HG03097 (cell line): Measurements from ENCODE around the gene ZNF446.
"Not testable (repeated sequence)": the region's sequence is repeated elsewhere in the genome, so short reads cannot be mapped to it uniquely, and the experiment has no call there.

ENCODE experiments used
- ATAC-seq: cut with Tn5 transposase; IDR thresholded peaks from one replicate; pipeline ENCODE4 v1.9.1; 2021; ENCODE audit not compliant: unreplicated experiment, low FRiP score

ZNF446 gene

GRCh38 chr19:58475714-58476497 lies at the start of gene ZNF446:
TSS of gene ZNF446 (plus strand) at chr19:58476352. CDS start at chr19:58477219, 867 bp downstream.
- ATAC-seq: peak; percentile 85

DNA sequence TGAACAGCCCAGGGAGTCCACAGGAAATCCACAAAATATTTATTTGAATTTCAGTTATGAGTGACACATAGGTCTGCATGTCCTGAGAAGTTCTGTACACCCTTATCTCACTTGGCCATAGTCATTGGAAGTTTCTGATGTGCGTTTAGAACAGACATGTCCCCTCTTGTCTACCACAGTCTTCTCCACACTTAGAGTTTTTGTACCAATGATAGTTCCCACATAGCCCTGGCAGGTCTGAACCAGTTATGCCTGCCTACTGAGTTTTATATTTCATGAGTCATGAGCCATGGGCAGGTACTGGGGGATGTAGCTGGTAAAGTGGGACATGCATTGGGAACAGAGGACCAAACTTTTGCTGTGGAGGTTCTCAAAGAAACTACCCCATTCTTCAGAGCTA lies 47.5 kb upstream of the ZNF446 start:
- ATAC-seq: no peak

GRCh38 chr19:58429745-58430144 lies 46.4 kb upstream of the ZNF446 start:
- ATAC-seq: no peak

DNA sequence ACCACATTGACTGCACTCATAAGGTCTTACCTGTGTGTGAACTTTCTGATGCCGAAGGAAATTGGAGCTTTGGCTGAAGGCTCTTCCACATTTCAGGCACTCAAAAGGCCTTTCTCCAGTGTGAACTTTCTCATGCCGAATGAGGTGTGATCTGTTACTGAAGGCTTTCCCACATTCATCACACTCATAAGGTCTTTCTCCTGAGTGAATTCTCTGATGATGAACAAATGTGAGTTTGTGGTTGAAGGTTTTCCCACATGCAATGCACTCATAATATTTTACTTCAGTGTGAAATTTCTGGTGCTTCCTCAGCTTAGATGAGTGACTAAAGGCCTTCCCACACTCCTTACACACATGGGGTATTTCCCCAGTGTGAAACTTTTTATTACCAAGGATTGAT lies 41.9 kb upstream of the ZNF446 start:
- ATAC-seq: no peak

DNA sequence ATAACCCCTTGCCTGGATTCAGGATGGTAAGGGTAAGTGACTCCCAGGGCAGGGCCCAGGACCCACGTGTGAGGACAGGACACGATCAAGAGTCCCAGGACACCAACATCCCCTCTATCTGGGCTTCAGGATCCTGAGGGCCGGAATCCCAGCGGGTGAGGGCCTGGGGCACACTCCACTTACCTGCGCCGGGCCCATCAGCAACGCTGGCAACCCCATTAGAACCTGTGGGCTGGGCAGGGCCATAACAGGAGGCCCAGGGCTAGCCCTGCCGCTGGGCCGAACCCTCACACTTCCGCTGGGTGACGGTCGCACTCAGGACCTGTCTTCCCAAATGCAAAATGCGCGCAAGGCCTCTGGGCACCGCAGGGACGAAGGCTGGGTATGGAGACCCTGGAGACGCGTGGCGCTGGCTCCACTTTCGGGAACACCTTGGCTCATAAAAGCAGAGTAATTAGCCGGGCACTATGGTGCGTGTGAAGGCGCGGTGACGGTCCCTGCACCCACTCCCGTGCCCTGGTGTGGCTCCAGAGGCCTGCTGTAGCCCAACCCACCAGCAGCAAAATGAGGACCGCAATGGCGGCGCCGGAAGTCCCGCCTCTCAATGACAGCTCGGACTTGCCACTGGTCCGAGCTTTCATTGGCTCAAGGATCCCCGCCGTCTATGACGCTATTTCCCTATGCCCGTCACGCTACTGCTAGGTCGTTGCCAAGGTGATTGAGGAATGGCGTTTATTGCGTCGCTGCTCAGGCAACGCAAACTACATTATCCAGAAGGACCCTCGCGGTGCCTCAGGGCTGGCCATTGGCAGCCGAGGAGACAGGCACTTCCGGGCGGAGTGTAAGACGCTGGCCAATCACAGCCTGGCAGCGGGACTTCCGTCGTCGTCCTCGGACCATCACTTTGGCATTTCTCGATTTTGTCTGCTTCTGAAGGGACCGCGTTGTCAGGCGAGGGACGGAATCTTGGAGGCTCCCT lies 36.3 kb upstream of the ZNF446 start, which contains the start of gene ZNF132:
TSS of gene ZNF132 (minus strand) at position 578 of the 979 bp plus-strand sequence. CDS start at position 246, 332 bp downstream.
- ATAC-seq: peak; percentile 95

- no peak for ATAC-seq
These were observed 35.6 kb upstream of the ZNF446 start for GRCh38 chr19:58440556-58440955.

DNA sequence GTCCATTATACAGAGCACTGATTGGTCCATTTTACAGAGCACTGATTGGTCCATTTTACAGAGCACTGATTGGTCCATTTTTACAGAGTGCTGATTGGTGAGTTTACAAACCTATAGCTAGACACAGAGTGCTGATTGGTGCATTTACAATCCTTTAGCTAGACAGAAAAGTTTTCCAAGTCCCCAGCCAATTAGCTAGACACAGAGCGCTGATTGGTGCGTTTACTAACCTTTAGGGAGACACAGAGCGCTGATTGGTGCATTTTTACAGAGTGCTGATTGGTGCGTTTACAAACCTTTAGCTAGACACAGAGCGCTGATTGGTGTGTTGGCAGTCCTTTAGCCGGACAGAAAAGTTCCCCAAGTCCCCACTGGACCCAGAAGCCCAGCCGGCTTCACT lies 33.2 kb upstream of the ZNF446 start:
- not testable (repeated sequence) for ATAC-seq

DNA sequence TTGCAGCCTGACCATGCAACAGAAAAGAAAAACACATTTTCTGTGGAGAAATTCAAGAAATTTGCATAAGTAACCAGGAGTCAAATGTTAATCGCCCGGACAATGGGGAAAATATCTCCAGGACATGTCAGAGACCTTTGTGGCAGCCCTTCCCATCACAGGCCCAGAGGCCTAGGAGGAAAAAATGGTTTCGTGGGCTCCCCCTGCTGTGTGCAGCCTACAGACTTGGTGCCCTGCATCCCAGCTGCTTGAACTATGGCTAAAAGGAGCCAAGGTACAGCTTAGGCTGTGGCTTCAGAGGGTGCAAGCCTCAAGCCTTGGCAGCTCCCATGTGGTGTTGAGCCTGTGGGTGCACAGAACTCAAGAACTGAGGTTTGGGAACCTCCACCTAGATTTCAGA lies 27.3 kb upstream of the ZNF446 start:
- not testable (repeated sequence) for ATAC-seq

DNA sequence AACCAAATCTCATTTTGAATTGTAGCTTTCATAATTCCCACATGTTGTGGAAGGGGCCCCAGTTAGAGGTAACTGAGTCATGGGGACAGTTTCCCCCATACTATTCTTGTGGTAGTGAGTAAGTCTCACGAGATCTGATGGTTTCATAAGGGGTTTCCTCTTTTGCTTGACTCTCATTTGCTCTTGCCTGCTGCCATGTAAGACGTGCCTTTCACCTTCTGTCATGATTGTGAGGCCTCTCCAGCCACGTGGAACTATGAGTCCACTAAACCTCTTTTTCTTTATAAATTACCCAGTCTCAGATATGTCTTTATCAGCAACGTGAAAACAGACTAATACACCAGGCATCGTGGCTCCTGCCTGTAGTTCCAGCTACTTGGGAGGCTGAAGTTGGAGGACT lies 26.2 kb upstream of the ZNF446 start:
- not testable (repeated sequence) for ATAC-seq

GRCh38 chr19:58450856-58451357 lies 25.2 kb upstream of the ZNF446 start:
- peak; percentile 5 for ATAC-seq

- peak; percentile 94 for ATAC-seq
These were observed 24.6 kb upstream of the ZNF446 start, which contains the start of gene ZNF324B for GRCh38 chr19:58451358-58452101. TSS of gene ZNF324B (plus strand) at chr19:58451622. CDS start at chr19:58453702, 2,080 bp downstream.

DNA sequence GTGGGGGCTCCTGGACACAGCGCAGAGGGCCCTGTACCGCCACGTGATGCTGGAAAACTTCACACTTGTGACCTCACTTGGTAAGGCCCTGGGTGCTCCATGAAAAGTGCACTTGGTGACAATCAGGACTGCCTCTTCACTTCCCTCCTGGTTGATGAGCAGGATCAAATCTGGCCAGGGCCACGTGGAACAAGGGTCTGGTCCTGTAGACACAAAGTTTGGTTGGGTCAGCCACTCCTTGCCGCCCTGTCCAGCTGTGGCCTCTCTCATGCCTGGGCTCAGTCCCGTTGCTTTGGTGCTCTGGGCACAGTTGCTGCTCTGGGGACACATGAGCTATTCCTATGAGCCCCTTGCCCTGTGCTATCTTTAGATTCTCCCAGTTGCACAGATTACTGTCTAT lies 22.4 kb upstream of the ZNF446 start:
- ATAC-seq: no peak

DNA sequence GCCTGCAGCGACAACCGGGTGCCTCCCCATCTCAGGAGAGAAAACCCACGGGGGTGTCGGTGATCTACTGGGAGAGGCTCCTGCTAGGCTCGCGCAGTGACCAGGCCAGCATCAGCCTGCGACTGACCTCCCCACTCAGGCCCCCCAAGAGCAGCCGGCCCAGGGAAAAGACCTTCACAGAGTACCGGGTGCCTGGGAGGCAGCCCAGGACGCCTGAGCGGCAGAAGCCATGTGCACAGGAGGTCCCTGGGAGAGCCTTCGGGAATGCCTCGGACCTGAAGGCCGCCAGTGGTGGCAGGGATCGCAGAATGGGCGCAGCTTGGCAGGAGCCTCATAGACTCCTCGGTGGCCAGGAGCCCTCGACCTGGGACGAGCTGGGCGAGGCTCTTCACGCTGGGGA lies 20.8 kb upstream of the ZNF446 start:
- ATAC-seq: no peak

DNA sequence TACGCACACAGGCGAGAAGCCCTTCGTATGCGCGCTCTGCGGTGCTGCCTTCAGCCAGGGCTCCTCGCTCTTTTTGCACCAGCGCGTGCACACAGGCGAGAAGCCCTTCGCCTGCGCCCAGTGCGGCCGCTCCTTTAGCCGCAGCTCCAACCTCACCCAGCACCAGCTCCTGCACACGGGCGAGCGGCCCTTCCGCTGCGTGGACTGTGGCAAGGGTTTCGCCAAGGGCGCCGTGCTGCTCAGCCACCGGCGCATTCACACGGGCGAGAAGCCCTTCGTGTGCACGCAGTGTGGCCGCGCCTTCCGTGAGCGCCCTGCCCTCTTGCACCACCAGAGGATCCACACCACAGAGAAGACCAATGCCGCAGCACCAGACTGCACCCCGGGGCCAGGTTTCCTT lies 20.0 kb upstream of the ZNF446 start:
- ATAC-seq: no peak

DNA sequence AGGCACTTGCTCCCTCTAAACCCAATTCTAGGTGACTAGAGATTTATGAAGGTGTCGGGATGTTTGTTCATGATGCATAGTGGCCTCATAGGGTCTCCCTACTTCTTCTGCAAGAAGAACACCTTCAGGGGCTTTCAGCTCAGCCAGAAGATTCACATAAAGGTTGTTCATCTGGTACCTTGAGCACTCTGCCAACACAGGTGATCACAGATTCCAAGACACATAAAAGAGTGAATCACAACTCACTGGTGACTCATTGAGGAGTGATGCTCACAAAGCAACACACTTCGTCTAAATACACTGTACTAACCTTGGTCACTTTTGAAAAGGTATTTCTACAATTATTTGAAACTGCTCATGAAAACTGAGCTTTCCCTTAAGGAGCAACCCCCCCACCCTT lies 16.1 kb upstream of the ZNF446 start:
- ATAC-seq: no peak

- peak; percentile 24 for ATAC-seq
These were observed 9.9 kb upstream of the ZNF446 start for GRCh38 chr19:58466089-58466759.

DNA sequence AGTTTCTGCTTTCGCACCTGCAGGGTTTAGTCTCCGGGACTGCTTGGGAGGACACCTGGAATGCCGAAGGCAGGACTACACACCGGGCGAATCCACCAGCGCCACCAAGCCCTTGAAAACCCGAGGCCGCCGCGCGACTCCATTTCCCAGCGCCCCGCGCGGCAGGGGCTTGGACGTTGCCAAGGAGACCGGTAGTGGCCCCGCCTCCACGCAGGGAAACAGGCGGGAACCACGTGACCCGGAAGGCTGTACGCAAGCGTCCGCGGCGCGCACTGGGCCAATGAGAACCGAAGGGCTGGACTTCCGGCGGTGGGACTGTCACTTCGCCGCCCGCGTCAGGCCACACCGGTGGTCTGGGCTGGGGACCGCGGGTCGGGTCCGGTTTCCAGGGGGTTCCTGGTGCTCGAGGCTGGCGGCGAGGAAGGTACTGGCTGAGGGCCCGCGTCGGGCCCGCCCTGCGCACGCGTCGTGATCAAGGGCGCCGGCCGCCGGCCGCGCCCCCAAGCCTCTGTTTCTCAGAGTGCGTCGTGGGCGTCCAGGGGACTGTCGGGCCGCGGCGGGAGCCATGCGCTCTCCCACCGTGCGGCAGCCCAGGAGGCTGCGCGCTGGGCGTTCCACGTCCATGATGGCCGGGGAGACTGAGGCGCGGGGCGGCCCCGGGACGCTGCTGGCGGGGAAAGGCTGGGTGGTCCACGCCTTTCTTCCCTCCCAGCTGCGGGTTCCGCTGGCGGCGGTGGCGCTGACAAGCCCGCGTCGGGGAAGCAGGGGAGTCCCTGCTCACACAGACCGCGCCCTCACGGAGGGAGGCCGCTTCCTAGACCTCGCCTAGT lies 9.2 kb upstream of the ZNF446 start, which contains the start of gene ZNF324:
TSS of gene ZNF324 (plus strand) at position 321 of the 830 bp plus-strand sequence. CDS start 2,106 bp downstream, outside the sequence.
- peak; percentile 91 for ATAC-seq

DNA sequence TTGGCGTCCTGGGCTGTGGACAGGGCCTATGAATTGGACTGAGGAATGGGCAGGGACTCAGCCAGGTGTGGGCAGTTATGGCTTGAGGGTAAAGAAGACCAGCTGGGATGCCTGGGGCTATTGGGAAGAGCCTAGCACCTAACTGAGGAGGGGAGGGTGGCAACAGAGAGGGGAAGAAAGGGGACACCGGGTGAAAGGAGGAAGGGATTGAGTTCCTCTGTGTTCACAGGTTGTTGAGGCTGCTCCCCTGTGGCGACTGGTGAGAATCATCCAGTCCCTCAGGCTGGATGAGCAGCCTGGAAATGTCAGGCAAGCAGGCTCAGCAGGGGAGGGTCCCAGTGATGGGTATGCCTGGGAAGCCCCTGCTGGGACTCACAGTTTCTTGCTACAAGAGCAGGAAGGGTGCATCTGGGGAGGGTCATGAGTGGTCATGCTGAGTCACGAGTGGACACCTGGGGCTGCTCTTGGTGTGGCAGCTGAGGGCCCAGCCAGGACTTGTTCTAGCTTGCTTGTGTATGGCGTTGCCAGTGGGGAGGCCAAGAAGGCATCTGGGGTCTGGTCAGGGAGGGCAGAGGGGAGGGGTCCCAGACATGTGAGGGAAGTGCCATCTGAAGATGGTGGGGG lies 7.8 kb upstream of the ZNF446 start:
- ATAC-seq: no peak
